ENCODE measurements around the gene ACSF2. TPM values are rescaled to one million over a fixed set of nuclear protein-coding genes. Genes with fewer than 3 reads are reported as not detected.
"Not testable (repeated sequence)": the region's sequence is repeated elsewhere in the genome, so short reads cannot be mapped to it uniquely, and the experiment has no call there.

ACSF2 gene
- total and polyA plus RNA-seq, 7 experiments from 2014 or later: 2.2 to 36.2 (median 20.4) TPM

- DNase-seq (no peak), ATAC-seq (no peak)
- ChIA-PET POLR2A (no interaction called here), CTCF (interaction anchor here (5.0 kb wide), 1 partner anchor 32 kb away, joined by 44 read pairs; no protein-coding TSS in a partner anchor)
- peak overlapping the region in 6 of 9 donors; percentile 25 to 68 (median 52) for H3K27ac Mint-ChIP-seq
- H3K4me1 Mint-ChIP-seq: peaks cover 21 to 47% (median 34%) of the 10 kb centered on the region in 7 donors
- intact Hi-C loops (cut with micrococcal nuclease): loop anchor here (5.0 to 10.0 kb wide), 2 partner anchors 32 to 310 kb away; partner anchors contain the start of gene ANKRD40 (in 1 of the 2)
- peaks cover 15 to 18% of the 10 kb centered on the region in 2 donors for H3K4me1 ChIP-seq (ENCODE audit: control insufficient read depth in 2 of 2, insufficient read depth in 2 of 2, low read length in 2 of 2)
- H3K4me3 Mint-ChIP-seq: peak overlapping the region in 9 of 10 donors; percentile 43 to 99 (median 78)
- H3K4me3 ChIP-seq (ENCODE audit: low read length): no peak overlapping the region
- H3K9me3 Mint-ChIP-seq: peaks cover 0 to 4% (median 0%) of the 10 kb centered on the region in 11 donors
- H3K27me3 ChIP-seq (ENCODE audit: control insufficient read depth in 2 of 2, insufficient read depth in 2 of 2, low read length in 2 of 2): no peaks in the 10 kb centered on the region
- peaks cover 12 to 60% (median 16%) of the 10 kb centered on the region in 3 experiments for H3K36me3 ChIP-seq (ENCODE audit: control insufficient read depth in 2 of 3, insufficient read depth in 3 of 3, low read length in 3 of 3)
- no peaks in the 10 kb centered on the region for H3K9me3 ChIP-seq (ENCODE audit: control insufficient read depth in 2 of 3, low read length in 3 of 3)
- H3K27ac ChIP-seq (ENCODE audit: low read depth, low read length): no peak overlapping the region
- H3K27me3 Mint-ChIP-seq: no peaks in the 10 kb centered on the region
- peaks cover 11 to 34% (median 14%) of the 10 kb centered on the region in 5 donors for H3K36me3 Mint-ChIP-seq
Observed at GRCh38 chr17:50394711-50395110, 31.3 kb upstream of the ACSF2 start.

DNA sequence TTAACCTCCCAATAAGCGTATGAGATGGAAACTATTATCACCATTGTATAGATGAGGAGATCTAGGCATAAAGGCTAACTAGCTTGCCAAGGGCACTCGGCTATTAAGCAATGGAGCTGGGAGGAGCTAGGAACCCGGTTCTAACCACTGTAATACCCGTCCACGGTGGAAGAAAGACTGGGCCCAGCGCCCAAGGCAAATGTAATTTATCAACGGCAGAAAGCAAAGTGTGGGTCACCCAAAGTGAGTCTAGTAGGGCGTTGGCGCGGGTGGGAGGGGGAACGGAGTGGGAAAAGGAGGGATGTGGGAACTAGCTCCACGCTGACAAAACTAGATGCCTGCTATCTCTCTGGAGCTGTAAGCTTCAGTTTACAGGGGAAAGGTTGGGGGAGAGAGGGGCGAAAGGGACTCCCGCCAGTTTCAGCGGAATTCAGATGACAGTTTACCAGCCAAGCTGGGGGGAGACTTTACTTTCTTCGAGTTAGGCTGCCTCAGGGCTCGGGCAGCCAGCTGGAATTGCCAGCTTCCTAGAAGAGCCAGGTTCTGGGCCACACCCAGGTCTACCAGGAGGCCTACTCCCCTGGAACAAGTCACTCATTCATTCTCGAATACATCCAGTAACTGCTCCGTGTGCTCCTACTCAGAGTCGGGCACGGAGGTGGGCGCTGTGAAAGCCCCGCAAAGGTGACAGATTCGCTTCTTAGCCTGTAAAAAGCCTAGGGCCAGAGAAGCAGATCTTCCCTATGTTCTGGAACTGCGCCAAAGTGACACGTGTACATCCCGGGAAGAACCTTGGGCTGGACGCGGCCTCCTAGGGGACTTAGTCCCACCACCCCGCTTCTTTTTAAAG lies 29.5 kb upstream of the ACSF2 start:
- intact Hi-C loops (cut with micrococcal nuclease): loop anchor here (1.0 to 10.0 kb wide), 10 partner anchors 23 to 308 kb away; partner anchors contain the start of genes ACSF2 (in 2 of the 2), EME1 (in 2 of the 2), MRPL27 (in 2 of the 2) and ANKRD40 (in 1 of the 2)
- H3K4me3 ChIP-seq (ENCODE audit: low read length): peak overlapping the region; percentile 69
- CTCF ChIA-PET: interaction anchor here (0.7 to 5.0 kb wide), 8 partner anchors 9 to 83 kb away, joined by 3 to 44 read pairs (median 7); partner anchors contain the start of gene XYLT2
- Mint-ChIP-seq H3K4me1 (peaks cover 21 to 47% (median 34%) of the 10 kb centered on the region in 7 donors), H3K36me3 (peaks cover 11 to 27% (median 14%) of the 10 kb centered on the region in 5 donors), H3K27me3 (no peaks in the 10 kb centered on the region), H3K9me3 (peaks cover 0 to 4% (median 0%) of the 10 kb centered on the region in 11 donors), H3K4me3 (peak overlapping the region; percentile 78 to 99 (median 92)), H3K27ac (peak overlapping the region; percentile 83 to 96 (median 92))
- H3K4me1 ChIP-seq (ENCODE audit: control insufficient read depth in 2 of 2, insufficient read depth in 2 of 2, low read length in 2 of 2): peaks cover 15 to 18% of the 10 kb centered on the region in 2 donors
- H3K36me3 ChIP-seq (ENCODE audit: control insufficient read depth in 2 of 3, insufficient read depth in 3 of 3, low read length in 3 of 3): peaks cover 6 to 42% (median 9%) of the 10 kb centered on the region in 3 experiments
- ATAC-seq (no peak), DNase-seq (peak in 3 of 9 donors; percentile 4 to 32 (median 11))
- no peaks in the 10 kb centered on the region for H3K9me3 ChIP-seq (ENCODE audit: control insufficient read depth in 2 of 3, low read length in 3 of 3)
- H3K27ac ChIP-seq (ENCODE audit: low read depth, low read length): peak overlapping the region; percentile 93
- POLR2A ChIA-PET: interaction anchor here (0.8 to 2.9 kb wide), 14 partner anchors 9 to 89 kb away, joined by 3 to 16 read pairs (median 6); partner anchors contain the start of genes ACSF2, EME1, MRPL27 and XYLT2
- H3K27me3 ChIP-seq (ENCODE audit: control insufficient read depth in 2 of 2, insufficient read depth in 2 of 2, low read length in 2 of 2): no peaks in the 10 kb centered on the region

GRCh38 chr17:50397111-50397918 lies 28.7 kb upstream of the ACSF2 start, which contains the start of gene LRRC59:
Gene LRRC59, minus strand, starts transcription at chr17:50397523. Its CDS starts 206 bp downstream, at chr17:50397317.
- H3K27me3 Mint-ChIP-seq: no peaks in the 10 kb centered on the region
- H3K4me1 Mint-ChIP-seq: peaks cover 21 to 47% (median 34%) of the 10 kb centered on the region in 7 donors
- H3K27me3 ChIP-seq (ENCODE audit: control insufficient read depth in 2 of 2, insufficient read depth in 2 of 2, low read length in 2 of 2): no peaks in the 10 kb centered on the region
- POLR2A ChIA-PET: interaction anchor here (0.6 to 2.9 kb wide), 15 partner anchors 9 to 88 kb away, joined by 3 to 16 read pairs (median 6); partner anchors contain the start of genes ACSF2, EME1, MRPL27 and XYLT2
- peaks cover 15 to 18% of the 10 kb centered on the region in 2 donors for H3K4me1 ChIP-seq (ENCODE audit: control insufficient read depth in 2 of 2, insufficient read depth in 2 of 2, low read length in 2 of 2)
- H3K36me3 ChIP-seq (ENCODE audit: control insufficient read depth in 2 of 3, insufficient read depth in 3 of 3, low read length in 3 of 3): peaks cover 2 to 34% (median 3%) of the 10 kb centered on the region in 3 experiments
- H3K4me3 ChIP-seq (ENCODE audit: low read length): peak within 1 kb of the TSS; percentile 69
- peak; percentile 86 to 99 (median 93) for DNase-seq
- intact Hi-C loops (cut with micrococcal nuclease): loop anchor here (1.0 to 10.0 kb wide), 10 partner anchors 24 to 307 kb away; partner anchors contain the start of genes ACSF2 (in 2 of the 2), EME1 (in 2 of the 2), MRPL27 (in 2 of the 2) and ANKRD40 (in 1 of the 2)
- peaks cover 0 to 4% (median 0%) of the 10 kb centered on the region in 11 donors for H3K9me3 Mint-ChIP-seq
- H3K27ac Mint-ChIP-seq: peak within 1 kb of the TSS; percentile 83 to 96 (median 93)
- H3K36me3 Mint-ChIP-seq: peaks cover 11 to 27% (median 14%) of the 10 kb centered on the region in 5 donors
- CTCF ChIA-PET: interaction anchor here (0.7 to 5.0 kb wide), 14 partner anchors 9 to 303 kb away, joined by 3 to 44 read pairs (median 5); partner anchors contain the start of gene XYLT2
- peak within 1 kb of the TSS; percentile 93 for H3K27ac ChIP-seq (ENCODE audit: low read depth, low read length)
- H3K4me3 Mint-ChIP-seq: peak within 1 kb of the TSS; percentile 78 to 99 (median 92)
- H3K9me3 ChIP-seq (ENCODE audit: control insufficient read depth in 2 of 3, low read length in 3 of 3): no peaks in the 10 kb centered on the region
- peak; percentile 100 for ATAC-seq

DNA sequence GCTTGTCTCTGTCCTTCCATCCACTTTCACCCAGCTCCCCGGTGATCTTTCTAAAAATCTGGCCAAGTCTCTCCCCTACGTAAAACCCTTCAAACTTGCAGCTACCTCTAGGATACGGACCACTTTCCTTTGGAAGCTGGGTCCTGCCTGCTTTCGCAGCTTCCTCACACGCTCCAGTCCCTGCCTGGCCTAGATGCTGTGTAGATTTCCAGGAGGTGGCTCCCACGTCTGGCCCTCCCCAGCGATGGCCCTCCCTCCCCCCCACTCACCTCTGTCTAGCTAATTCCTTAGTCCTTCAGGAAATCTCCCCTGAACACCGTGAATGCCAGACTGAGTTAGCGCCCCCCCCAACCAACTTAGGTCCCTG lies 28.1 kb upstream of the ACSF2 start:
- peaks cover 11 to 24% (median 12%) of the 10 kb centered on the region in 5 donors for H3K36me3 Mint-ChIP-seq
- ATAC-seq (no peak), DNase-seq (no peak)
- Histone ChIP-seq H3K27ac (ENCODE audit: low read depth, low read length) (peak overlapping the region; percentile 93), H3K36me3 (ENCODE audit: control insufficient read depth in 2 of 3, insufficient read depth in 3 of 3, low read length in 3 of 3) (peaks cover 0 to 28% (median 2%) of the 10 kb centered on the region in 3 experiments), H3K4me3 (ENCODE audit: low read length) (peak overlapping the region; percentile 69), H3K9me3 (ENCODE audit: control insufficient read depth in 2 of 3, low read length in 3 of 3) (no peaks in the 10 kb centered on the region), H3K27me3 (ENCODE audit: control insufficient read depth in 2 of 2, insufficient read depth in 2 of 2, low read length in 2 of 2) (no peaks in the 10 kb centered on the region), H3K4me1 (ENCODE audit: control insufficient read depth in 2 of 2, insufficient read depth in 2 of 2, low read length in 2 of 2) (peaks cover 15 to 18% of the 10 kb centered on the region in 2 donors)
- peaks cover 21 to 43% (median 34%) of the 10 kb centered on the region in 7 donors for H3K4me1 Mint-ChIP-seq
- peak overlapping the region; percentile 78 to 99 (median 92) for H3K4me3 Mint-ChIP-seq
- H3K27ac Mint-ChIP-seq: peak overlapping the region; percentile 82 to 96 (median 89)
- CTCF ChIA-PET: interaction anchor here (0.7 to 5.0 kb wide), 14 partner anchors 10 to 304 kb away, joined by 3 to 44 read pairs (median 4); partner anchors contain the start of gene XYLT2
- peaks cover 0 to 4% (median 0%) of the 10 kb centered on the region in 11 donors for H3K9me3 Mint-ChIP-seq
- POLR2A ChIA-PET: interaction anchor here (0.6 to 2.9 kb wide), 12 partner anchors 9 to 82 kb away, joined by 3 to 16 read pairs (median 6); partner anchors contain the start of genes ACSF2, EME1, MRPL27 and XYLT2
- intact Hi-C loops (cut with micrococcal nuclease): loop anchor here (1.0 to 10.0 kb wide), 10 partner anchors 23 to 307 kb away; partner anchors contain the start of genes ACSF2 (in 2 of the 2), EME1 (in 2 of the 2), MRPL27 (in 2 of the 2) and ANKRD40 (in 1 of the 2)
- no peaks in the 10 kb centered on the region for H3K27me3 Mint-ChIP-seq

GRCh38 chr17:50398672-50399071 lies 27.3 kb upstream of the ACSF2 start:
- POLR2A ChIA-PET: interaction anchor here (2.0 to 2.9 kb wide), 5 partner anchors 25 to 53 kb away, joined by 6 to 16 read pairs (median 15); partner anchors contain the start of genes ACSF2, EME1, MRPL27 and XYLT2

More at GRCh38 chr17:50398672-50399071, 27.3 kb upstream of the ACSF2 start:
- H3K4me1 Mint-ChIP-seq: peaks cover 21 to 39% (median 29%) of the 10 kb centered on the region in 7 donors
- not testable (repeated sequence) for H3K27me3 Mint-ChIP-seq; H3K27me3 ChIP-seq (ENCODE audit: control insufficient read depth in 2 of 2, insufficient read depth in 2 of 2, low read length in 2 of 2); DNase-seq; H3K27ac ChIP-seq (ENCODE audit: low read depth, low read length); H3K9me3 Mint-ChIP-seq; ATAC-seq; H3K9me3 ChIP-seq (ENCODE audit: control insufficient read depth in 2 of 3, low read length in 3 of 3); H3K4me3 ChIP-seq (ENCODE audit: low read length)
- peak overlapping the region in 1 of 9 donors; percentile 18 for H3K27ac Mint-ChIP-seq
- intact Hi-C loops (cut with micrococcal nuclease): loop anchor here (5.0 to 10.0 kb wide), 2 partner anchors 36 to 306 kb away; partner anchors contain the start of gene ANKRD40 (in 1 of the 2)
- Histone ChIP-seq H3K36me3 (ENCODE audit: control insufficient read depth in 2 of 3, insufficient read depth in 3 of 3, low read length in 3 of 3) (peaks cover 0 to 21% (median 2%) of the 10 kb centered on the region in 3 experiments), H3K4me1 (ENCODE audit: control insufficient read depth in 2 of 2, insufficient read depth in 2 of 2, low read length in 2 of 2) (peaks cover 15 to 18% of the 10 kb centered on the region in 2 donors)
- CTCF ChIA-PET: interaction anchor here (0.9 to 5.0 kb wide), 3 partner anchors 36 to 254 kb away, joined by 3 to 44 read pairs (median 4); partner anchors contain the start of gene XYLT2
- H3K4me3 Mint-ChIP-seq: peak overlapping the region in 7 of 10 donors; percentile 51 to 99 (median 87)
- H3K36me3 Mint-ChIP-seq: peaks cover 4 to 18% (median 5%) of the 10 kb centered on the region in 5 donors

All from naive thymus-derived CD4-positive, alpha-beta T cell (primary cell).